Lower leg skin (tissue), 4 donors: ENCODE measurements around the gene CBX2. TPM values are rescaled to one million over a fixed set of nuclear protein-coding genes. Genes with fewer than 3 reads are reported as not detected.

Experiments used
- DNase-seq, 2 donors: peaks; one replicate each; pipeline ENCODE4 v3.0.0-alpha.2; 2019; ENCODE audit warnings: low spot score in 2 of 2
- H3K4me3 ChIP-seq: fragments of 200-600 bp; sonication (generic); 2 replicates; pipeline ENCODE4 v1.5.1; 2017; ENCODE audit warnings: mild to moderate bottlenecking, low read depth; ENCODE audit not compliant: poor library complexity, severe bottlenecking
- CTCF ChIP-seq, 3 donors: fragments of 450-650 bp; IDR thresholded peaks; one replicate each; pipeline ENCODE4 v1.5.1; 2016; ENCODE audit warnings: antibody characterized with exemption in 3 of 3, mild to moderate bottlenecking in 3 of 3, moderate library complexity in 2 of 3
- POLR2A ChIP-seq, 2 donors: fragments of 450-650 bp; IDR thresholded peaks; one replicate each; pipeline ENCODE4 v1.6.1; 2016 to 2017; ENCODE audit warnings: antibody characterized with exemption in 2 of 2, mild to moderate bottlenecking in 1 of 2, moderate library complexity in 1 of 2
- WGBS, 2 donors: methylation state at CpG; one replicate each; pipeline ENCODE4 v1.1.5; 2018; 5-methylcytosine and 5-hydroxymethylcytosine counted together
- intact Hi-C: fragments of 100-400 bp; cut with DNase I; formaldehyde crosslinking; loops from one replicate; pipeline ENCODE4 v1.15.0; 2023; ENCODE audit warnings: low total_unique reads
- total RNA-seq, 4 donors: library from RNA; depleted of rRNA; stranded (reverse); fragments of >200 nt; gene quantifications; one replicate each; pipeline ENCODE4 v1.1.0, GENCODE V29; 2016

The CBX2 gene
- total RNA-seq, 4 donors from 2014 or later = 1.9 to 3.8 (median 3.1) TPM

DNA sequence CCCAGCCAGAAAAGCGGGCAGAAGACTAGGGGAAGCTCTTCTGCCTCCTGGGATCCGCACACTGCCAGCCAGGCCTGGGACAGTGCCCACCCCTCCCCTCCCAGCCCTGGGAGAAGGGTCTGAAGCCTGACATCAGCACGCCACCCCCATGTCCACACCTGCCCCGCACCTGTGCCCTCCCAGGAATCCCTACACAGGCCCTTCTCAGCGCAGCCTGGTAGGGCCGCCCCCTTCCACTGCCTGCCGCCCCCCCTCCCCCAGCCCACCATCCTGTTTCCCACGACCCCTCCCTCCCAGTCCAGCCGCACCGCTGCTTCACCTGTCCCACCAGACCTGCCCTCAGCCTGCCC, 36.6 kb upstream of the CBX2 start:
- TF ChIP-seq CTCF (IDR thresholded peaks at IDR 0.05) (no peak), POLR2A (IDR thresholded peaks at IDR 0.05) (no peak)
- H3K4me3 ChIP-seq = no peak overlapping the region
- intact Hi-C loops = loop anchor here (5.0 kb wide), 1 partner anchor 251 kb away; no protein-coding TSS in a partner anchor
- DNase-seq = no peak
- 19 to 30% methylated on average over 9 of the region's 10 CpGs for WGBS, 2 donors

DNA sequence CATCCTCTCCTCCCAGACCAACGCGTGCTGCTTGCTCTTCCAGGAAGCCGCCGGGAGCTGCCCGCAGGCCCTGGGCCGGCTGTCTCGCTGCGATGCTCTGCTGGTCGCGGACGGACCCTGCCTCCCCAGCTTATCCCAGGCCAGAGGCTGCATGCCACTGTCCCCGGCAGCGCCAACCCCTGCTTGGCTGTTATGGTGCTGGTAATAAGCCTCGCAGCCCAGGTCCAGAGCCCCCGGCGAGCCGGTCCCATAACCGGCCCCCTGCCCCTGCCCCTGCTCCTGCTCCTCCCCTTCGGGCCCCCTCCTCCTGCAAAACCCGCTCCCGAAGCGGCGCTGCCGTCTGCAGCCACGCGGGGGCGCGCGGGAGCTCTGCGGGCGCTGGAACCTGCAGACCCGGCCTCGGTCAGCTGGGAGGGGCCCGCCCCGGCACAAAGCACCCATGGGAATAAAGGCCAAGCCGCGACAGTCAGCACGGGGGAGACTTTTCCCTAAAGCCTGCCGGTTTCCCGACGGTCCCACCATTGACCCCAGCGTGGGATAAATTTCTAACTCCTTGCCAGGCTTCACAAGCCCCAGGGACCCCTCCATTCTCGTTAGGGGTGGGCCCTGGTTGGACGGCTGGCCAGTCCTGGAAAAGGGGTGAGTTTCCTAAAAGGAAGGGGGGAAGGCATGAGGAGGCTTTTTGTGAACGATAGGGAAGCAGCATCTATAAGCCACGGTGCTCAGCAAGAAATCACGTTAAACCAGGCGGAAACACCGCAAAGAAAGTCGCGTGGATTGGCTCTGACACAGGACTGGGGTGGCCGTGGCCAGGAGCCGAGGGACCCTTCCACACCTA, 36.0 kb upstream of the CBX2 start:
- TF ChIP-seq POLR2A (IDR thresholded peaks at IDR 0.05) (no peak), CTCF (IDR thresholded peaks at IDR 0.05) (peak in 1 of 3 donors; percentile 56)
- 9 to 17% methylated on average over 22 to 50 of the region's 53 CpGs for WGBS, 2 donors
- intact Hi-C loops = loop anchor here (5.0 kb wide), 1 partner anchor 250 kb away; no protein-coding TSS in a partner anchor
- no peak overlapping the region for H3K4me3 ChIP-seq
- DNase-seq = peak; percentile 42 to 92

DNA sequence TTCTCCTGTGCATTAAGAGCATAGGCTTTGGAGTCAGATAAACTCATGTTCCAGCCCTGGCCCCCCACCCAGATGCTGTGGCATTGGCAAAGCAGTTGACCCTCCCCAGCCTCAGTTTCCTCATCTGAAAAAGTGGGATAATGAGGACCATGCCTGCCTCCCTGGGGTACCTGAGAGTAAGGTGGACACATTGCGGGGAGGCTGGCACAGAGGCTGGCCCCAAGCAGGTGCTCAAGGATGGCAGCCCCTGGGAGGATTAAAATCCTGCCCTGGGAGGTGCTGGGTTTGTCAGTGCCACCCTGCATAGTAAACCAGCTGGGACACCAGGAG, 35.4 kb upstream of the CBX2 start:
- 86 to 100% methylated on average over 1 of the region's 1 CpG for WGBS, 2 donors
- no peak overlapping the region for H3K4me3 ChIP-seq
- DNase-seq = no peak
- TF ChIP-seq CTCF (IDR thresholded peaks at IDR 0.05) (no peak), POLR2A (IDR thresholded peaks at IDR 0.05) (no peak)
- intact Hi-C loops = loop anchor here (5.0 kb wide), 1 partner anchor 250 kb away; no protein-coding TSS in a partner anchor

- no peak for DNase-seq
- intact Hi-C loops = loop anchor here (5.0 kb wide), 1 partner anchor 249 kb away; no protein-coding TSS in a partner anchor
- TF ChIP-seq POLR2A (IDR thresholded peaks at IDR 0.05) (no peak), CTCF (IDR thresholded peaks at IDR 0.05) (no peak)
- H3K4me3 ChIP-seq = no peak overlapping the region
- WGBS, 2 donors = 87 to 89% methylated on average over 5 to 7 of the region's 7 CpGs
Observed at GRCh38 chr17:79742951-79743476, 34.9 kb upstream of the CBX2 start.

- H3K4me3 ChIP-seq = no peak overlapping the region
- no peak for DNase-seq
- WGBS, 2 donors = 89 to 91% methylated on average over 5 of the region's 5 CpGs
- intact Hi-C loops = loop anchor here (5.0 kb wide), 1 partner anchor 249 kb away; no protein-coding TSS in a partner anchor
- TF ChIP-seq POLR2A (IDR thresholded peaks at IDR 0.05) (no peak), CTCF (IDR thresholded peaks at IDR 0.05) (no peak)
Observed at GRCh38 chr17:79743614-79744013, 34.3 kb upstream of the CBX2 start.
